ENCODE data around the gene AKAP7. TPM values are rescaled to one million over a fixed set of nuclear protein-coding genes. Genes with fewer than 3 reads are reported as not detected.

The AKAP7 gene
- polyA plus RNA-seq, 1 donor from 2014 or later, result 1.6 TPM

GRCh38 chr6:131288214-131288613, 152.9 kb downstream of the AKAP7 start:
- Histone ChIP-seq H3K27ac (ENCODE audit: low read length) (no peak overlapping the region), H3K79me2 (replicated peaks; ENCODE audit: insufficient read depth, low read length) (no peaks in the 10 kb centered on the region), H3K9me3 (ENCODE audit: low read length) (no peaks in the 10 kb centered on the region), H3K27me3 (ENCODE audit: insufficient read depth, low read depth, low read length) (no peaks in the 10 kb centered on the region), H3K4me2 (ENCODE audit: low read length) (no peak overlapping the region), H2AFZ (ENCODE audit: low read depth, low read length) (no peak overlapping the region), H3K4me3 (ENCODE audit: low read length) (no peak overlapping the region), H3K9ac (ENCODE audit: low read length) (no peak overlapping the region), H4K20me1 (ENCODE audit: insufficient read depth) (no peaks in the 10 kb centered on the region), H3K9me2 (ENCODE audit: insufficient read depth, low read length) (no peaks in the 10 kb centered on the region), H3K36me3 (ENCODE audit: insufficient read depth, low read length) (no peaks in the 10 kb centered on the region), H3F3A (ENCODE audit: insufficient read depth, low read length, poor library complexity, severe bottlenecking) (no peaks in the 10 kb centered on the region)
- TF ChIP-seq TAF1 (IDR thresholded peaks at IDR 0.05; ENCODE audit: low read depth) (no peak), POLR2AphosphoS5 (IDR thresholded peaks at IDR 0.05) (peak; percentile 27), REST (IDR thresholded peaks at IDR 0.05; ENCODE audit: borderline replicate concordance) (peak; percentile 91)

GRCh38 chr6:131290955-131291354, 155.7 kb downstream of the AKAP7 start:
- Histone ChIP-seq H3F3A (ENCODE audit: insufficient read depth, low read length, poor library complexity, severe bottlenecking) (no peaks in the 10 kb centered on the region), H3K27me3 (ENCODE audit: insufficient read depth, low read depth, low read length) (no peaks in the 10 kb centered on the region), H4K20me1 (ENCODE audit: insufficient read depth) (no peaks in the 10 kb centered on the region), H3K79me2 (replicated peaks; ENCODE audit: insufficient read depth, low read length) (no peaks in the 10 kb centered on the region), H3K9ac (ENCODE audit: low read length) (no peak overlapping the region), H2AFZ (ENCODE audit: low read depth, low read length) (no peak overlapping the region), H3K9me3 (ENCODE audit: low read length) (no peaks in the 10 kb centered on the region), H3K27ac (ENCODE audit: low read length) (no peak overlapping the region), H3K36me3 (ENCODE audit: insufficient read depth, low read length) (no peaks in the 10 kb centered on the region), H3K4me2 (ENCODE audit: low read length) (no peak overlapping the region), H3K4me3 (ENCODE audit: low read length) (no peak overlapping the region), H3K9me2 (ENCODE audit: insufficient read depth, low read length) (no peaks in the 10 kb centered on the region)
- no peak for TF ChIP-seq EZH2 (IDR thresholded peaks at IDR 0.05; ENCODE audit: borderline replicate concordance, insufficient read depth, low read length, poor library complexity, severe bottlenecking)
- no peak for TF ChIP-seq SMC3 (conservative IDR thresholded peaks at IDR 0.05; ENCODE audit: poor library complexity)
- no peak for TF ChIP-seq MXI1 (conservative IDR thresholded peaks at IDR 0.05; ENCODE audit: poor library complexity, severe bottlenecking)
- no peak for TF ChIP-seq EP300 (conservative IDR thresholded peaks at IDR 0.05; ENCODE audit: poor library complexity, severe bottlenecking)
- TF ChIP-seq RAD21 (conservative IDR thresholded peaks at IDR 0.05), result no peak
- no peak for TF ChIP-seq CTCF (IDR thresholded peaks at IDR 0.05; ENCODE audit: poor library complexity, severe bottlenecking)
- TF ChIP-seq REST (IDR thresholded peaks at IDR 0.05; ENCODE audit: borderline replicate concordance), result no peak
- no peak for TF ChIP-seq TAF1 (IDR thresholded peaks at IDR 0.05; ENCODE audit: low read depth)
- TF ChIP-seq POLR2AphosphoS5 (IDR thresholded peaks at IDR 0.05), result no peak

Measured in neural cell (in vitro differentiated cells).